HCT116 (cell line): Measurements from ENCODE around the gene KIAA0232.
"Not testable (repeated sequence)": the region's sequence is repeated elsewhere in the genome, so short reads cannot be mapped to it uniquely, and the experiment has no call there.

Source experiments
- CBX3 ChIP-seq: IDR thresholded peaks from 2 replicates; pipeline ENCODE4 v1.6.1; 2012; ENCODE audit warnings: low read depth
- EZH2 ChIP-seq: fragments of 200-600 bp; sonication (generic); IDR thresholded peaks from 2 replicates; pipeline ENCODE4 v1.6.1; 2017; ENCODE audit warnings: antibody characterized with exemption, mixed run types
- EZH2phosphoT487 ChIP-seq: fragments of 200-600 bp; IDR thresholded peaks from 2 replicates; pipeline ENCODE4 v1.6.1; 2018; ENCODE audit warnings: antibody characterized with exemption, borderline replicate concordance
- FOSL1 ChIP-seq: IDR thresholded peaks from 2 replicates; pipeline ENCODE4 v1.6.1; 2012; ENCODE audit warnings: low read depth
- POLR2A ChIP-seq: IDR thresholded peaks from 2 replicates; pipeline ENCODE4 v1.7.0; 2011; ENCODE audit warnings: borderline replicate concordance; ENCODE audit not compliant: insufficient read depth, insufficient read length; ENCODE audit errors: extremely low read depth
- POLR2AphosphoS5 ChIP-seq: IDR thresholded peaks from 2 replicates; pipeline ENCODE4 v1.6.1; 2011; ENCODE audit warnings: mild to moderate bottlenecking, low read depth, low read length, moderate library complexity
- RAD21 ChIP-seq: IDR thresholded peaks from 2 replicates; pipeline ENCODE4 v1.6.1; 2012; ENCODE audit warnings: low read depth, mild to moderate bottlenecking
- ZNF274 ChIP-seq: fragments of 200-500 bp; sonication (Bioruptor generic); IDR thresholded peaks from 2 replicates; pipeline ENCODE4 v1.6.1; 2014; ENCODE audit warnings: mild to moderate bottlenecking, low read depth, low read length, inconsistent platforms
- TF ChIP-seq, protein P1 (sequence below), 3 experiments: fragments of 200-600 bp in 1 of 3; sonication (generic) in 1 of 3; IDR thresholded peaks in 2 of 3; conservative IDR thresholded peaks in 1 of 3; 2 replicates each; pipeline ENCODE4 v1.5.1; 2012 to 2017; ENCODE audit warnings: low read depth in 2 of 3, low read length in 2 of 3, antibody characterized with exemption in 1 of 3, borderline replicate concordance in 1 of 3, control low read depth in 1 of 3, mild to moderate bottlenecking in 1 of 3, mixed read lengths in 1 of 3, mixed run types in 1 of 3, moderate library complexity in 1 of 3; ENCODE audit not compliant: insufficient read depth in 1 of 3
- TF ChIP-seq, protein P2 (sequence below): IDR thresholded peaks from 2 replicates; pipeline ENCODE4 v1.6.1; 2012; ENCODE audit warnings: low read depth

DNA sequence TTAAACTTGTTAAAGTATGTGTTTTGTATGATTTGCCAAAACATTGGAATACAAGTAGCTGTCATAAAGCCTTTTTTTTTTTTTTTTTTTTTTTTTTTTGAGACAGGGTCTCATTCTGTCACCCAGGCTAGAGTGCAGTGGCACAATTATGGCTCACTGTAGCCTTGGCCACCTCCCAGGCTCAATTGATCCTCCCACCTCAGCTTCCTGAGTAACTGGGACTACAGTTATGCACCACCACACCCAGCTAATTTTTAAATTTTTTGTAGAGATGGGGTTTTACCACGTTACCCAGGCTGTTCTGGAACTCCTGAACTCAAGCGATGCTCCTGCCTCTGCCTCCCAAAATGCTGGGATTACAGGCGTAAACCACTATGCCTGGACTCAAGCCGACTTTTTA lies 8.7 kb downstream of the KIAA0232 start:
- TF ChIP-seq, protein P1, sequence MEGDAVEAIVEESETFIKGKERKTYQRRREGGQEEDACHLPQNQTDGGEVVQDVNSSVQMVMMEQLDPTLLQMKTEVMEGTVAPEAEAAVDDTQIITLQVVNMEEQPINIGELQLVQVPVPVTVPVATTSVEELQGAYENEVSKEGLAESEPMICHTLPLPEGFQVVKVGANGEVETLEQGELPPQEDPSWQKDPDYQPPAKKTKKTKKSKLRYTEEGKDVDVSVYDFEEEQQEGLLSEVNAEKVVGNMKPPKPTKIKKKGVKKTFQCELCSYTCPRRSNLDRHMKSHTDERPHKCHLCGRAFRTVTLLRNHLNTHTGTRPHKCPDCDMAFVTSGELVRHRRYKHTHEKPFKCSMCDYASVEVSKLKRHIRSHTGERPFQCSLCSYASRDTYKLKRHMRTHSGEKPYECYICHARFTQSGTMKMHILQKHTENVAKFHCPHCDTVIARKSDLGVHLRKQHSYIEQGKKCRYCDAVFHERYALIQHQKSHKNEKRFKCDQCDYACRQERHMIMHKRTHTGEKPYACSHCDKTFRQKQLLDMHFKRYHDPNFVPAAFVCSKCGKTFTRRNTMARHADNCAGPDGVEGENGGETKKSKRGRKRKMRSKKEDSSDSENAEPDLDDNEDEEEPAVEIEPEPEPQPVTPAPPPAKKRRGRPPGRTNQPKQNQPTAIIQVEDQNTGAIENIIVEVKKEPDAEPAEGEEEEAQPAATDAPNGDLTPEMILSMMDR (IDR thresholded peaks at IDR 0.05 in 2 of 3, conservative IDR thresholded peaks at IDR 0.05 in 1 of 3; ENCODE audit: borderline replicate concordance in 1 of 3, insufficient read depth in 1 of 3, low read depth in 2 of 3, low read length in 2 of 3), result not testable (repeated sequence)
- TF ChIP-seq FOSL1, POLR2A, CBX3, POLR2AphosphoS5, EZH2, RAD21, EZH2phosphoT487, ZNF274: not testable (repeated sequence)
- TF ChIP-seq, protein P2, sequence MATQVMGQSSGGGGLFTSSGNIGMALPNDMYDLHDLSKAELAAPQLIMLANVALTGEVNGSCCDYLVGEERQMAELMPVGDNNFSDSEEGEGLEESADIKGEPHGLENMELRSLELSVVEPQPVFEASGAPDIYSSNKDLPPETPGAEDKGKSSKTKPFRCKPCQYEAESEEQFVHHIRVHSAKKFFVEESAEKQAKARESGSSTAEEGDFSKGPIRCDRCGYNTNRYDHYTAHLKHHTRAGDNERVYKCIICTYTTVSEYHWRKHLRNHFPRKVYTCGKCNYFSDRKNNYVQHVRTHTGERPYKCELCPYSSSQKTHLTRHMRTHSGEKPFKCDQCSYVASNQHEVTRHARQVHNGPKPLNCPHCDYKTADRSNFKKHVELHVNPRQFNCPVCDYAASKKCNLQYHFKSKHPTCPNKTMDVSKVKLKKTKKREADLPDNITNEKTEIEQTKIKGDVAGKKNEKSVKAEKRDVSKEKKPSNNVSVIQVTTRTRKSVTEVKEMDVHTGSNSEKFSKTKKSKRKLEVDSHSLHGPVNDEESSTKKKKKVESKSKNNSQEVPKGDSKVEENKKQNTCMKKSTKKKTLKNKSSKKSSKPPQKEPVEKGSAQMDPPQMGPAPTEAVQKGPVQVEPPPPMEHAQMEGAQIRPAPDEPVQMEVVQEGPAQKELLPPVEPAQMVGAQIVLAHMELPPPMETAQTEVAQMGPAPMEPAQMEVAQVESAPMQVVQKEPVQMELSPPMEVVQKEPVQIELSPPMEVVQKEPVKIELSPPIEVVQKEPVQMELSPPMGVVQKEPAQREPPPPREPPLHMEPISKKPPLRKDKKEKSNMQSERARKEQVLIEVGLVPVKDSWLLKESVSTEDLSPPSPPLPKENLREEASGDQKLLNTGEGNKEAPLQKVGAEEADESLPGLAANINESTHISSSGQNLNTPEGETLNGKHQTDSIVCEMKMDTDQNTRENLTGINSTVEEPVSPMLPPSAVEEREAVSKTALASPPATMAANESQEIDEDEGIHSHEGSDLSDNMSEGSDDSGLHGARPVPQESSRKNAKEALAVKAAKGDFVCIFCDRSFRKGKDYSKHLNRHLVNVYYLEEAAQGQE, result not testable (repeated sequence)
